HG02759 (cell line): ENCODE data around the gene PRR23E.

Source experiments
- ATAC-seq: cut with Tn5 transposase; IDR thresholded peaks from one replicate; pipeline ENCODE4 v1.9.1; 2021; ENCODE audit warnings: mild to moderate bottlenecking, moderate library complexity; ENCODE audit not compliant: unreplicated experiment

The PRR23E gene

GRCh38 chr3:127222163-127222562, 29.2 kb downstream of the PRR23E start:
- ATAC-seq, result no peak

GRCh38 chr3:127222664-127223063, 29.7 kb downstream of the PRR23E start:
- ATAC-seq, result no peak

GRCh38 chr3:127224118-127224517, 31.2 kb downstream of the PRR23E start:
- no peak for ATAC-seq

GRCh38 chr3:127226457-127226856, 33.5 kb downstream of the PRR23E start:
- no peak for ATAC-seq

- ATAC-seq, result no peak
Observed at GRCh38 chr3:127226946-127227842, 34.3 kb downstream of the PRR23E start.

- ATAC-seq, result no peak
Observed at GRCh38 chr3:127228866-127229265, 35.9 kb downstream of the PRR23E start.

GRCh38 chr3:127233371-127233770, 40.4 kb downstream of the PRR23E start:
- ATAC-seq, result no peak

- no peak for ATAC-seq
Observed at GRCh38 chr3:127234778-127235177, 41.8 kb downstream of the PRR23E start.

- no peak for ATAC-seq
Observed at GRCh38 chr3:127235706-127236105, 42.8 kb downstream of the PRR23E start.

GRCh38 chr3:127237835-127238234, 44.9 kb downstream of the PRR23E start:
- ATAC-seq, result no peak

- no peak for ATAC-seq
Observed at GRCh38 chr3:127238602-127239001, 45.7 kb downstream of the PRR23E start.

GRCh38 chr3:127247292-127247691, 54.4 kb downstream of the PRR23E start:
- no peak for ATAC-seq
